Measurements from ENCODE around the gene CHCHD4. TPM values are rescaled to one million over a fixed set of nuclear protein-coding genes. Genes with fewer than 3 reads are reported as not detected.

The CHCHD4 gene
- total RNA-seq, 1 experiment from 2014 or later: 13.8 TPM

DNA sequence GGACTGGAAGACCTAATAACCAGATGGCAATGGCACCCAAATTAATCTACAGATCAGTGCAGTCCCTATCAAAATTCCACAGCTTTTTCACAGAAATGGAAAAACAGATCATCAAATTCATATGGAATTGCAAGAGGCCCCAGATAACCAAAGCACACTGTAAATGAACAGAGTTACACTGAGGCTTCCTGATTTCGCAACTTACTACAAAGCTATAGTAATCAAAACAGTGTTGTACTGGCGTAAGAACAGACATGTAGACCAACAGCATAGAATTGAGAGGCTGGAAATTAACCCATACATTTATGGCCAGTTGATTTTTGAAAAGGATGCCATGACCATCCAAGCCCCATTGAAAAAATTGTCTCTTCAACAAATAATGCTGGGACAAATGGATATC is 37.5 kb upstream of the CHCHD4 start:
- in situ Hi-C loops (cut with HindIII; ENCODE audit: low pct_unique_long_range_greater_than_20kb, low sequenced_read_pairs) (no loop called here), intact Hi-C loops (cut with micrococcal nuclease; ENCODE audit: unreplicated experiment) (no loop called here)
- no TSS peak for BruUV-seq (replicated peaks)
- Histone ChIP-seq H3K36me3 (ENCODE audit: control insufficient read depth, insufficient read depth, low read length) (peaks cover 6% of the 10 kb centered on the region; the same call in 1 of the 2 replicates), H3K27ac (ENCODE audit: low read length) (no peak overlapping the region), H3K9me3 (ENCODE audit: control insufficient read depth, insufficient read depth, low read depth, low read length) (no peaks in the 10 kb centered on the region; the same call in 1 of the 2 replicates), H3K4me1 (ENCODE audit: control insufficient read depth, insufficient read depth, low read length) (no peaks in the 10 kb centered on the region), H3K4me3 (ENCODE audit: low read depth in 2 of 2, low read length in 2 of 2) (no peak overlapping the region), H3K27me3 (ENCODE audit: control insufficient read depth, insufficient read depth, low read length) (no peaks in the 10 kb centered on the region)
- ChIA-PET POLR2A (no interaction called here), CTCF (no interaction called here)
- no peak for TF ChIP-seq POLR2AphosphoS5 (IDR thresholded peaks at IDR 0.05; ENCODE audit: low read depth, low read length)
- TF ChIP-seq TCF7L2 (IDR thresholded peaks at IDR 0.05; ENCODE audit: low read depth, low read length): no peak
- no peak for TF ChIP-seq SIN3A (IDR thresholded peaks at IDR 0.05; ENCODE audit: borderline replicate concordance, insufficient read depth, low read depth, low read length)
- TF ChIP-seq, protein P1, sequence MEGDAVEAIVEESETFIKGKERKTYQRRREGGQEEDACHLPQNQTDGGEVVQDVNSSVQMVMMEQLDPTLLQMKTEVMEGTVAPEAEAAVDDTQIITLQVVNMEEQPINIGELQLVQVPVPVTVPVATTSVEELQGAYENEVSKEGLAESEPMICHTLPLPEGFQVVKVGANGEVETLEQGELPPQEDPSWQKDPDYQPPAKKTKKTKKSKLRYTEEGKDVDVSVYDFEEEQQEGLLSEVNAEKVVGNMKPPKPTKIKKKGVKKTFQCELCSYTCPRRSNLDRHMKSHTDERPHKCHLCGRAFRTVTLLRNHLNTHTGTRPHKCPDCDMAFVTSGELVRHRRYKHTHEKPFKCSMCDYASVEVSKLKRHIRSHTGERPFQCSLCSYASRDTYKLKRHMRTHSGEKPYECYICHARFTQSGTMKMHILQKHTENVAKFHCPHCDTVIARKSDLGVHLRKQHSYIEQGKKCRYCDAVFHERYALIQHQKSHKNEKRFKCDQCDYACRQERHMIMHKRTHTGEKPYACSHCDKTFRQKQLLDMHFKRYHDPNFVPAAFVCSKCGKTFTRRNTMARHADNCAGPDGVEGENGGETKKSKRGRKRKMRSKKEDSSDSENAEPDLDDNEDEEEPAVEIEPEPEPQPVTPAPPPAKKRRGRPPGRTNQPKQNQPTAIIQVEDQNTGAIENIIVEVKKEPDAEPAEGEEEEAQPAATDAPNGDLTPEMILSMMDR (IDR thresholded peaks at IDR 0.05): no peak
- TF ChIP-seq, protein P2, sequence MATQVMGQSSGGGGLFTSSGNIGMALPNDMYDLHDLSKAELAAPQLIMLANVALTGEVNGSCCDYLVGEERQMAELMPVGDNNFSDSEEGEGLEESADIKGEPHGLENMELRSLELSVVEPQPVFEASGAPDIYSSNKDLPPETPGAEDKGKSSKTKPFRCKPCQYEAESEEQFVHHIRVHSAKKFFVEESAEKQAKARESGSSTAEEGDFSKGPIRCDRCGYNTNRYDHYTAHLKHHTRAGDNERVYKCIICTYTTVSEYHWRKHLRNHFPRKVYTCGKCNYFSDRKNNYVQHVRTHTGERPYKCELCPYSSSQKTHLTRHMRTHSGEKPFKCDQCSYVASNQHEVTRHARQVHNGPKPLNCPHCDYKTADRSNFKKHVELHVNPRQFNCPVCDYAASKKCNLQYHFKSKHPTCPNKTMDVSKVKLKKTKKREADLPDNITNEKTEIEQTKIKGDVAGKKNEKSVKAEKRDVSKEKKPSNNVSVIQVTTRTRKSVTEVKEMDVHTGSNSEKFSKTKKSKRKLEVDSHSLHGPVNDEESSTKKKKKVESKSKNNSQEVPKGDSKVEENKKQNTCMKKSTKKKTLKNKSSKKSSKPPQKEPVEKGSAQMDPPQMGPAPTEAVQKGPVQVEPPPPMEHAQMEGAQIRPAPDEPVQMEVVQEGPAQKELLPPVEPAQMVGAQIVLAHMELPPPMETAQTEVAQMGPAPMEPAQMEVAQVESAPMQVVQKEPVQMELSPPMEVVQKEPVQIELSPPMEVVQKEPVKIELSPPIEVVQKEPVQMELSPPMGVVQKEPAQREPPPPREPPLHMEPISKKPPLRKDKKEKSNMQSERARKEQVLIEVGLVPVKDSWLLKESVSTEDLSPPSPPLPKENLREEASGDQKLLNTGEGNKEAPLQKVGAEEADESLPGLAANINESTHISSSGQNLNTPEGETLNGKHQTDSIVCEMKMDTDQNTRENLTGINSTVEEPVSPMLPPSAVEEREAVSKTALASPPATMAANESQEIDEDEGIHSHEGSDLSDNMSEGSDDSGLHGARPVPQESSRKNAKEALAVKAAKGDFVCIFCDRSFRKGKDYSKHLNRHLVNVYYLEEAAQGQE (IDR thresholded peaks at IDR 0.05; ENCODE audit: insufficient read depth in 1 of 2, low read depth in 2 of 2, low read length in 1 of 2): no peak
- ATAC-seq (no peak), DNase-seq (ENCODE audit: low read depth, low spot score) (no peak)

DNA sequence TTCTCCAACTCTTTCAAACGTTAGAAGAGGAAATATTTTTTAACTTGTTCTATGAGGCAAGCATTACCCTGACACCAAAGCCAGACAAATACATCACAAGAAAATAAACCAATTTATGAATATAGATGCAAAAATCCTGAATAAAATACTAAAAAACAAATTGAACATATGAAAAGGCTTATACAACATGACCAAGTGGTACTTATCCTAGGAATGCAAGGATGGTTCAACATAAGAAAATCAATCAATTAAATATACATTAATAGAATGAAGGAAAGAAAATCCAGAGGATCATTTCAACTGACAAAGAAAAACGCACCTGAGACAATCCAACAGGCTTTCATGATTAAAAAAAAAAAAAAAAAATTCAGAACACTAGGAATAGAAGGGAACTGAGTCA is 36.6 kb upstream of the CHCHD4 start:
- intact Hi-C loops (cut with micrococcal nuclease; ENCODE audit: unreplicated experiment) (no loop called here), in situ Hi-C loops (cut with HindIII; ENCODE audit: low pct_unique_long_range_greater_than_20kb, low sequenced_read_pairs) (no loop called here)
- CTCF ChIA-PET: no interaction called here
- TF ChIP-seq POLR2AphosphoS5 (IDR thresholded peaks at IDR 0.05; ENCODE audit: low read depth, low read length): no peak
- H3K4me3 ChIP-seq (ENCODE audit: low read depth in 2 of 2, low read length in 2 of 2): no peak overlapping the region
- no peaks in the 10 kb centered on the region for H3K27me3 ChIP-seq (ENCODE audit: control insufficient read depth, insufficient read depth, low read length)
- peaks cover 6% of the 10 kb centered on the region; the same call in 1 of the 2 replicates for H3K36me3 ChIP-seq (ENCODE audit: control insufficient read depth, insufficient read depth, low read length)
- no peaks in the 10 kb centered on the region; the same call in 1 of the 2 replicates for H3K9me3 ChIP-seq (ENCODE audit: control insufficient read depth, insufficient read depth, low read depth, low read length)
- no peak overlapping the region for H3K27ac ChIP-seq (ENCODE audit: low read length)
- no TSS peak for BruUV-seq (replicated peaks)
- no peak for DNase-seq (ENCODE audit: low read depth, low spot score)
- no peaks in the 10 kb centered on the region for H3K4me1 ChIP-seq (ENCODE audit: control insufficient read depth, insufficient read depth, low read length)
- no peak for ATAC-seq
- POLR2A ChIA-PET: no interaction called here

DNA sequence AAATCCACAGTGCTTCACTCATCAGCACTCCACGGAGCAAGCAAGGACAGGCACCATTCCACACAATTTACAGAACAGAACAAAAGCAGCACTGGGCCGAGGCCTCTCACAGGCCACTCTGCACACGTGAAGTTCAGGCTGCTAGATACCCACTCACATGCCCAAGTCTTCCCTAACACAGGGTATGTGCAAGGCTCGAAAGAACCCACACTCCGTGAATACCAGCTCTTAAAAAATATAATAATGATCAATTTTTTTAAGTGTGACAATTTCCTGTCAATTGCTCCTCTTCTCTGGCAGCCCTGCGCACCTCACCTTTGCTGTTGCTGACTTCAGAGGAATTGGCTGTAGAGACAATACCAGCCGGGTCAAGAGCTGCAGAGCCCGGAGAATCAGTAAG is 34.8 kb upstream of the CHCHD4 start:
- no peaks in the 10 kb centered on the region for H3K4me1 ChIP-seq (ENCODE audit: control insufficient read depth, insufficient read depth, low read length)
- intact Hi-C loops (cut with micrococcal nuclease; ENCODE audit: unreplicated experiment) (no loop called here), in situ Hi-C loops (cut with HindIII; ENCODE audit: low pct_unique_long_range_greater_than_20kb, low sequenced_read_pairs) (no loop called here)
- no peaks in the 10 kb centered on the region for H3K27me3 ChIP-seq (ENCODE audit: control insufficient read depth, insufficient read depth, low read length)
- BruUV-seq (replicated peaks): no TSS peak
- H3K27ac ChIP-seq (ENCODE audit: low read length): no peak overlapping the region
- ATAC-seq: no peak
- no peak for DNase-seq (ENCODE audit: low read depth, low spot score)
- TF ChIP-seq TCF7L2 (IDR thresholded peaks at IDR 0.05; ENCODE audit: low read depth, low read length): no peak
- no peak for TF ChIP-seq POLR2AphosphoS5 (IDR thresholded peaks at IDR 0.05; ENCODE audit: low read depth, low read length)
- no peak for TF ChIP-seq SIN3A (IDR thresholded peaks at IDR 0.05; ENCODE audit: borderline replicate concordance, insufficient read depth, low read depth, low read length)
- TF ChIP-seq, protein P1 (IDR thresholded peaks at IDR 0.05): no peak
- TF ChIP-seq, protein P2 (IDR thresholded peaks at IDR 0.05; ENCODE audit: insufficient read depth in 1 of 2, low read depth in 2 of 2, low read length in 1 of 2): no peak
- peaks cover 6% of the 10 kb centered on the region; the same call in 1 of the 2 replicates for H3K36me3 ChIP-seq (ENCODE audit: control insufficient read depth, insufficient read depth, low read length)
- no peak overlapping the region for H3K4me3 ChIP-seq (ENCODE audit: low read depth in 2 of 2, low read length in 2 of 2)
- H3K9me3 ChIP-seq (ENCODE audit: control insufficient read depth, insufficient read depth, low read depth, low read length): no peaks in the 10 kb centered on the region; the same call in 1 of the 2 replicates
- CTCF ChIA-PET: no interaction called here
- POLR2A ChIA-PET: no interaction called here

All from Panc1 (cell line).